Measurements from ENCODE around the gene PLA2G2C.

Gene PLA2G2C

GRCh38 chr1:20137604-20138003 is 48.7 kb downstream of the PLA2G2C start:
- TF ChIP-seq ZNF48 (tag by site-specific recombination; IDR thresholded peaks at IDR 0.05) (no peak), KLF7 (tag by site-specific recombination; IDR thresholded peaks at IDR 0.05; ENCODE audit: borderline replicate concordance) (no peak), ZNF184 (tag by site-specific recombination; IDR thresholded peaks at IDR 0.05) (no peak), ZNF473 (tag by site-specific recombination; IDR thresholded peaks at IDR 0.05) (no peak), ZNF530 (tag by site-specific recombination; IDR thresholded peaks at IDR 0.05; ENCODE audit: low read depth) (no peak), CTCF (tag by site-specific recombination; IDR thresholded peaks at IDR 0.05) (no peak), ZNF175 (tag by site-specific recombination; IDR thresholded peaks at IDR 0.05) (no peak), ZNF391 (tag by site-specific recombination; IDR thresholded peaks at IDR 0.05; ENCODE audit: borderline replicate concordance, low read depth) (no peak), KLF8 (tag by site-specific recombination; IDR thresholded peaks at IDR 0.05) (no peak), GLIS1 (tag by site-specific recombination; IDR thresholded peaks at IDR 0.05) (no peak), GFI1B (tag by site-specific recombination; IDR thresholded peaks at IDR 0.05) (no peak)
- Histone ChIP-seq H3K4me3 (ENCODE audit: low read depth, low read length) (no peak overlapping the region), H3K9me3 (ENCODE audit: control insufficient read depth, insufficient read depth, low read depth, low read length) (no peaks in the 10 kb centered on the region), H3K4me1 (ENCODE audit: control insufficient read depth, insufficient read depth, low read length) (no peaks in the 10 kb centered on the region), H3K36me3 (ENCODE audit: control insufficient read depth in 2 of 2, insufficient read depth in 1 of 2, low read length in 2 of 2) (no peaks in the 10 kb centered on the region), H3K27ac (ENCODE audit: extremely low read depth, low read depth, low read length) (no peak overlapping the region)
- CTCF ChIA-PET, result no interaction called here
- POLR2A ChIA-PET, result no interaction called here

GRCh38 chr1:20137055-20137454 is 49.3 kb downstream of the PLA2G2C start:
- Histone ChIP-seq H3K9me3 (ENCODE audit: control insufficient read depth, insufficient read depth, low read depth, low read length) (no peaks in the 10 kb centered on the region), H3K27ac (ENCODE audit: extremely low read depth, low read depth, low read length) (no peak overlapping the region), H3K4me3 (ENCODE audit: low read depth, low read length) (no peak overlapping the region), H3K36me3 (ENCODE audit: control insufficient read depth in 2 of 2, insufficient read depth in 1 of 2, low read length in 2 of 2) (no peaks in the 10 kb centered on the region), H3K4me1 (ENCODE audit: control insufficient read depth, insufficient read depth, low read length) (no peaks in the 10 kb centered on the region)
- ChIA-PET CTCF (interaction anchor here (0.9 kb wide), 1 partner anchor 15 kb away, joined by 5 read pairs; no protein-coding TSS in a partner anchor), POLR2A (no interaction called here)
- TF ChIP-seq GLIS1 (tag by site-specific recombination; IDR thresholded peaks at IDR 0.05) (no peak), SALL2 (tag by site-specific recombination; IDR thresholded peaks at IDR 0.05; ENCODE audit: borderline replicate concordance) (no peak), ZBTB21 (tag by site-specific recombination; IDR thresholded peaks at IDR 0.05) (no peak), ZNF621 (tag by site-specific recombination; IDR thresholded peaks at IDR 0.05) (no peak), INSM2 (tag by site-specific recombination; IDR thresholded peaks at IDR 0.05) (no peak), SP2 (tag by site-specific recombination; IDR thresholded peaks at IDR 0.05) (no peak), ZNF624 (tag by site-specific recombination; IDR thresholded peaks at IDR 0.05) (no peak), ZNF362 (tag by site-specific recombination; IDR thresholded peaks at IDR 0.05) (no peak), ZNF416 (tag by site-specific recombination; IDR thresholded peaks at IDR 0.05) (no peak), HIC1 (tag by site-specific recombination; IDR thresholded peaks at IDR 0.05) (no peak), SP7 (tag by site-specific recombination; IDR thresholded peaks at IDR 0.05) (no peak), ZNF521 (tag by site-specific recombination; IDR thresholded peaks at IDR 0.05) (no peak), ZFP41 (tag by site-specific recombination; IDR thresholded peaks at IDR 0.05; ENCODE audit: borderline replicate concordance) (no peak), ZNF518A (tag by site-specific recombination; conservative IDR thresholded peaks at IDR 0.05; ENCODE audit: low read depth) (no peak)

Data from HEK293 (cell line).